Keratinocyte (primary cell): ENCODE data around the gene ZSCAN32. TPM values are rescaled to one million over a fixed set of nuclear protein-coding genes. Genes with fewer than 3 reads are reported as not detected.

Experiments
- DNase-seq: peaks from one replicate; pipeline ENCODE4 v3.0.0-alpha.2; 2011; ENCODE audit warnings: low read depth, missing footprints, low spot score
- FAIRE-seq: peaks from 2 replicates; lab custom pipeline; 2011; peaks lifted over from hg19 to GRCh38; lab: Jason Lieb, UNC
- H2AFZ ChIP-seq: 2 replicates; pipeline ENCODE4 v1.6.0; 2012; ENCODE audit warnings: low read length, control low read depth, inconsistent platforms; ENCODE audit not compliant: control insufficient read depth
- H3K27ac ChIP-seq: 2 replicates; pipeline ENCODE4 v1.5.1; 2011; ENCODE audit warnings: low read length; ENCODE audit not compliant: control insufficient read depth, insufficient read depth
- H3K27me3 ChIP-seq: 3 replicates; pipeline ENCODE4 v1.6.0; 2011; ENCODE audit warnings: low read length; ENCODE audit not compliant: control insufficient read depth, insufficient read depth; ENCODE audit errors: extremely low read depth
- H3K36me3 ChIP-seq, 2 experiments: 2 replicates in 1 of 2; 3 replicates in 1 of 2; pipeline ENCODE4 v1.5.1; 2011; ENCODE audit warnings: low read length in 2 of 2, mild to moderate bottlenecking in 1 of 2; ENCODE audit not compliant: control insufficient read depth in 2 of 2, insufficient read depth in 2 of 2; ENCODE audit errors: extremely low read depth in 1 of 2
- H3K4me1 ChIP-seq: 3 replicates; pipeline ENCODE4 v1.5.1; 2011; ENCODE audit warnings: low read length; ENCODE audit not compliant: control insufficient read depth, insufficient read depth; ENCODE audit errors: extremely low read depth
- H3K4me2 ChIP-seq: 3 replicates; pipeline ENCODE4 v1.6.0; 2011; ENCODE audit warnings: low read depth, low read length; ENCODE audit not compliant: control insufficient read depth, insufficient read depth; ENCODE audit errors: extremely low read depth
- H3K4me3 ChIP-seq, 3 experiments: fragments of 200-600 bp in 1 of 3; sonication (generic) in 1 of 3; 2 replicates in 2 of 3; 3 replicates in 1 of 3; pipeline ENCODE4 v1.5.1; 2011 to 2016; ENCODE audit warnings: low read length in 3 of 3, mild to moderate bottlenecking in 3 of 3, control low read depth in 2 of 3, inconsistent platforms in 1 of 3, low read depth in 1 of 3, mixed read lengths in 1 of 3, mixed run types in 1 of 3, moderate library complexity in 1 of 3; ENCODE audit not compliant: control insufficient read depth in 2 of 3, insufficient read depth in 2 of 3; ENCODE audit errors: extremely low read depth in 1 of 3
- H3K79me2 ChIP-seq: 2 replicates; pipeline ENCODE4 v1.6.0; 2012; ENCODE audit warnings: low read length; ENCODE audit not compliant: control insufficient read depth, insufficient read depth
- H3K9ac ChIP-seq: 3 replicates; pipeline ENCODE4 v1.6.0; 2011; ENCODE audit warnings: low read length; ENCODE audit not compliant: control insufficient read depth, insufficient read depth; ENCODE audit errors: extremely low read depth
- H3K9me1 ChIP-seq: 3 replicates; pipeline ENCODE4 v1.6.0; 2011; ENCODE audit warnings: low read length; ENCODE audit not compliant: control insufficient read depth, insufficient read depth; ENCODE audit errors: extremely low read depth
- H3K9me3 ChIP-seq: 2 replicates; pipeline ENCODE4 v1.5.1; 2012; ENCODE audit warnings: low read depth, low read length; ENCODE audit not compliant: control insufficient read depth
- H4K20me1 ChIP-seq: 3 replicates; pipeline ENCODE4 v1.6.0; 2011; ENCODE audit warnings: low read length; ENCODE audit not compliant: control insufficient read depth, insufficient read depth; ENCODE audit errors: extremely low read depth
- CTCF ChIP-seq, 3 experiments: IDR thresholded peaks in 1 of 3; conservative IDR thresholded peaks in 1 of 3; optimal IDR thresholded peaks in 1 of 3; 2 replicates in 2 of 3; 3 replicates in 1 of 3; pipeline versions ENCODE3 to v1.5.1; 2011; ENCODE audit warnings: low read length in 3 of 3, mild to moderate bottlenecking in 3 of 3, moderate library complexity in 2 of 3, control low read depth in 1 of 3, inconsistent platforms in 1 of 3; ENCODE audit not compliant: insufficient read depth in 2 of 3; ENCODE audit errors: extremely low read depth in 1 of 3
- EZH2 ChIP-seq: IDR thresholded peaks from one replicate; pipeline ENCODE4 v1.6.1; 2012; ENCODE audit warnings: inconsistent platforms, mild to moderate bottlenecking, low read length, moderate library complexity
- dilution Hi-C: fragments of 300-500 bp; cut with MboI; formaldehyde crosslinking; loops from one replicate; pipeline ENCODE4 v1.7.0; 2020; ENCODE audit warnings: low sequenced_read_pairs; ENCODE audit not compliant: extremely low pct_ligation_motif_present
- polyA minus RNA-seq, 3 experiments: library from RNA; depleted of rRNA, polyadenylated mRNA; stranded (reverse); fragments of >200 nt; gene quantifications; 1 replicate in 1 of 3; 2 replicates in 1 of 3; 3 replicates in 1 of 3; pipeline ENCODE4 v1.2.3, GENCODE V29; 2011
- polyA plus RNA-seq, 5 experiments: library from polyadenylated mRNA; depleted of rRNA in 3 of 5; stranded (reverse) in 3 of 5; stranded (forward) in 1 of 5; unstranded in 1 of 5; fragments of >200 nt; gene quantifications; 1 replicate in 1 of 5; 2 replicates in 3 of 5; 3 replicates in 1 of 5; pipeline versions ENCODE4 v1.2.1 to v1.2.3, GENCODE V29; 2011 to 2012; ENCODE audit warnings: missing spikeins in 2 of 5, low read depth in 1 of 5, low replicate concordance in 1 of 5

Gene ZSCAN32
- polyA plus RNA-seq: 17.2 to 21.7 TPM (median 17.3 TPM) in 3 replicates
- 9.4 TPM for polyA plus RNA-seq (2011; ENCODE audit: low read depth)
- 12.0 and 17.7 TPM in 2 replicates for polyA plus RNA-seq (2011; cell fraction: cytosol; rRNA removed)
- polyA plus RNA-seq (2011; cell fraction: nucleus; rRNA removed): 27.4 and 28.0 TPM in 2 replicates
- polyA plus RNA-seq (2012; ENCODE audit: low replicate concordance): 7.1 and 9.7 TPM in 2 replicates
- polyA minus RNA-seq: 11.2 to 14.1 TPM (median 13.7 TPM) in 3 replicates
- 7.5 TPM for polyA minus RNA-seq (2011; cell fraction: cytosol; rRNA and poly(A)+ RNA removed)
- polyA minus RNA-seq (2011; cell fraction: nucleus; rRNA and poly(A)+ RNA removed): 6.9 and 12.6 TPM in 2 replicates

GRCh38 chr16:3400779-3401688, at the start of gene ZSCAN32, which contains the start of gene ZNF174:
Gene ZSCAN32 (minus strand): TSS chr16:3401004. CDS start chr16:3397557, 3,447 bp downstream.
Gene ZNF174 (plus strand): TSS chr16:3401215. CDS start chr16:3402005, 790 bp downstream.
- TF ChIP-seq CTCF (optimal IDR thresholded peaks at IDR 0.05 in 1 of 3, IDR thresholded peaks at IDR 0.05 in 1 of 3, conservative IDR thresholded peaks at IDR 0.05 in 1 of 3; ENCODE audit: extremely low read depth in 1 of 3, insufficient read depth in 2 of 3, low read length in 3 of 3) (peak in 1 of 3 experiments; percentile 4), EZH2 (no peak)
- Histone ChIP-seq H2AFZ (peak within 1 kb of the TSS; percentile 91), H3K27me3 (no peaks in the 10 kb centered on the region), H3K4me2 (peak within 1 kb of the TSS; percentile 99), H3K27ac (peak within 1 kb of the TSS; percentile 71), H3K79me2 (peaks cover 53% of the 10 kb centered on the region), H3K4me3 (peak within 1 kb of the TSS; percentile 91 to 98 (median 94)), H4K20me1 (no peaks in the 10 kb centered on the region), H3K36me3 (peaks cover 19 to 23% of the 10 kb centered on the region in 2 experiments), H3K4me1 (peaks cover 7% of the 10 kb centered on the region), H3K9me1 (no peaks in the 10 kb centered on the region), H3K9me3 (peaks cover 4% of the 10 kb centered on the region), H3K9ac (peak within 1 kb of the TSS; percentile 89)
- DNase-seq (peak; percentile 96), FAIRE-seq (peak; percentile 29)
- dilution Hi-C loops: no loop called here

GRCh38 chr16:3444032-3444388, 43.2 kb upstream of the ZSCAN32 start:
- peak overlapping the region; percentile 56 to 76 (median 66) for H3K4me3 ChIP-seq
- H3K79me2 ChIP-seq: peaks cover 35% of the 10 kb centered on the region
- FAIRE-seq (no peak), DNase-seq (no peak)
- dilution Hi-C loops: no loop called here
- H3K4me1 ChIP-seq: peaks cover 4% of the 10 kb centered on the region
- no peaks in the 10 kb centered on the region for H3K27me3 ChIP-seq
- peak overlapping the region; percentile 91 for H3K9ac ChIP-seq
- H3K4me2 ChIP-seq: peak overlapping the region; percentile 26
- H4K20me1 ChIP-seq: no peaks in the 10 kb centered on the region
- no peaks in the 10 kb centered on the region for H3K36me3 ChIP-seq
- TF ChIP-seq EZH2 (no peak), CTCF (optimal IDR thresholded peaks at IDR 0.05 in 1 of 3, IDR thresholded peaks at IDR 0.05 in 1 of 3, conservative IDR thresholded peaks at IDR 0.05 in 1 of 3; ENCODE audit: extremely low read depth in 1 of 3, insufficient read depth in 2 of 3, low read length in 3 of 3) (no peak)
- H3K27ac ChIP-seq: peak overlapping the region; percentile 83
- no peaks in the 10 kb centered on the region for H3K9me1 ChIP-seq
- H2AFZ ChIP-seq: peak overlapping the region; percentile 11
- H3K9me3 ChIP-seq: no peaks in the 10 kb centered on the region
